HCT116 (cell line): Measurements from ENCODE around the gene DYNLT4. TPM values are rescaled to one million over a fixed set of nuclear protein-coding genes. Genes with fewer than 3 reads are reported as not detected.

Source experiments
- ATAC-seq: fragments of 200-7000 bp; cut with Tn5 transposase; 2 replicates; pipeline ENCODE4 v1.9.1; 2020; ENCODE audit warnings: mild to moderate bottlenecking, moderate library complexity
- Bru-seq: library from RNA; stranded (reverse); fragments of 400-500 nt; gene quantifications from one replicate; lab custom pipeline; 2021; lab: Mats Ljungman, UMichigan
- BruChase-seq, 2 experiments: library from RNA; stranded (reverse); fragments of 400-500 nt; gene quantifications; one replicate each; lab custom pipeline; 2021; lab: Mats Ljungman, UMichigan
- BruUV-seq: library from RNA; stranded (reverse); fragments of 400-500 nt; replicated peaks from 2 replicates; lab custom pipeline; 2021; lab: Mats Ljungman, UMichigan
- CTCF ChIA-PET: fragments of 300-600 bp; sonication (Branson Sonifier 250); formaldehyde crosslinking; loops from one replicate; lab custom pipeline; 2021; ENCODE audit warnings: antibody characterized with exemption; lab: Charles Lee
- POLR2A ChIA-PET: fragments of 300-600, 350-600 bp; sonication (Branson Sonifier 250); formaldehyde crosslinking; loops from one replicate; lab custom pipeline; 2021; ENCODE audit warnings: antibody characterized with exemption; lab: Charles Lee
- RAD21 ChIA-PET, 2 experiments: fragments of 300-600 bp; sonication (Branson Sonifier 250); formaldehyde crosslinking; loops; one replicate each; lab custom pipeline; 2023; ENCODE audit warnings: low total read pairs in 2 of 2; ENCODE audit not compliant: uncharacterized antibody in 2 of 2, unreplicated experiment in 2 of 2, low non-redundant PET in 1 of 2; lab: Charles Lee
- DNase-seq: peaks from one replicate; pipeline ENCODE4 v3.0.0-alpha.2; 2010; ENCODE audit warnings: low read depth, low spot score
- H2AFZ ChIP-seq: fragments of 200-600 bp; shearing (Covaris generic), sonication (generic); 2 replicates; pipeline ENCODE4 v1.6.1; 2017; ENCODE audit warnings: low read depth, mixed run types, mixed read lengths, antibody characterized with exemption, low read length; ENCODE audit not compliant: poor library complexity, severe bottlenecking
- H3K27ac ChIP-seq: 2 replicates; pipeline ENCODE4 v1.5.1; 2012; ENCODE audit warnings: low read depth, low read length
- H3K27me3 ChIP-seq: fragments of 200-600 bp; sonication (generic); 2 replicates; pipeline ENCODE4 v1.6.1; 2016; ENCODE audit warnings: mixed run types, low read length, mixed read lengths; ENCODE audit not compliant: insufficient read depth
- H3K36me3 ChIP-seq, 2 experiments: fragments of 200-500 bp in 1 of 2; fragments of 200-600 bp in 1 of 2; sonication (Bioruptor generic) in 1 of 2; sonication (generic) in 1 of 2; 2 replicates each; pipeline versions ENCODE4 v1.5.1 to v1.6.1; 2014 to 2016; ENCODE audit warnings: low read length in 2 of 2, inconsistent platforms in 1 of 2, mixed read lengths in 1 of 2, mixed run types in 1 of 2; ENCODE audit not compliant: insufficient read depth in 2 of 2, control insufficient read depth in 1 of 2
- H3K4me1 ChIP-seq, 2 experiments: fragments of 200-600 bp in 1 of 2; sonication (generic) in 1 of 2; 2 replicates each; pipeline versions ENCODE4 v1.5.1 to v1.6.1; 2012 to 2017; ENCODE audit warnings: low read length in 2 of 2, inconsistent platforms in 1 of 2, mild to moderate bottlenecking in 1 of 2, mixed read lengths in 1 of 2, mixed run types in 1 of 2, moderate library complexity in 1 of 2; ENCODE audit not compliant: insufficient read depth in 2 of 2, control insufficient read depth in 1 of 2
- H3K4me2 ChIP-seq: fragments of 200-600 bp; sonication (generic); 2 replicates; pipeline ENCODE4 v1.6.1; 2017; ENCODE audit warnings: mixed run types, low read length, mixed read lengths
- H3K4me3 ChIP-seq, 2 experiments: fragments of 200-600 bp in 1 of 2; sonication (generic) in 1 of 2; replicated peaks in 1 of 2; 2 replicates each; pipeline ENCODE4 v1.5.1; 2011 to 2016; ENCODE audit warnings: low read length in 2 of 2, control low read depth in 1 of 2, low read depth in 1 of 2, mild to moderate bottlenecking in 1 of 2, mixed read lengths in 1 of 2, mixed run types in 1 of 2
- H3K79me2 ChIP-seq: fragments of 200-600 bp; sonication (generic); 2 replicates; pipeline ENCODE4 v1.6.1; 2017; ENCODE audit warnings: mild to moderate bottlenecking, mixed run types, low read length, moderate library complexity, mixed read lengths; ENCODE audit not compliant: insufficient read depth
- H3K9ac ChIP-seq: fragments of 200-600 bp; sonication (generic); 2 replicates; pipeline ENCODE4 v1.6.1; 2016; ENCODE audit warnings: low read length, mixed read lengths
- H3K9me2 ChIP-seq: fragments of 200-600 bp; sonication (generic), shearing (Covaris generic); 2 replicates; pipeline ENCODE4 v1.6.1; 2017; ENCODE audit warnings: mixed run types, mild to moderate bottlenecking, moderate library complexity; ENCODE audit not compliant: insufficient read depth
- H3K9me3 ChIP-seq, 2 experiments: fragments of 200-500 bp in 1 of 2; fragments of 200-600 bp in 1 of 2; sonication (Bioruptor generic) in 1 of 2; sonication (generic) in 1 of 2; 2 replicates each; pipeline ENCODE4 v1.6.1; 2014 to 2017; ENCODE audit warnings: low read length in 2 of 2, mixed read lengths in 2 of 2, inconsistent platforms in 1 of 2, low read depth in 1 of 2, mild to moderate bottlenecking in 1 of 2, mixed run types in 1 of 2, moderate library complexity in 1 of 2; ENCODE audit not compliant: control insufficient read depth in 1 of 2, insufficient read depth in 1 of 2
- H4K20me1 ChIP-seq: fragments of 200-600 bp; sonication (generic), shearing (Covaris generic); 2 replicates; pipeline ENCODE4 v1.6.1; 2017; ENCODE audit warnings: mixed run types, mild to moderate bottlenecking, moderate library complexity; ENCODE audit not compliant: insufficient read depth
- ATF3 ChIP-seq: IDR thresholded peaks from 2 replicates; pipeline ENCODE4 v1.6.1; 2012
- CBX3 ChIP-seq: IDR thresholded peaks from 2 replicates; pipeline ENCODE4 v1.6.1; 2012; ENCODE audit warnings: low read depth
- CEBPB ChIP-seq: IDR thresholded peaks from 2 replicates; pipeline ENCODE4 v1.6.1; 2012; ENCODE audit warnings: low read depth
- CTCF ChIP-seq, 3 experiments: fragments of 200-600 bp in 1 of 3; sonication (generic) in 1 of 3; IDR thresholded peaks in 2 of 3; conservative IDR thresholded peaks in 1 of 3; 2 replicates each; pipeline ENCODE4 v1.5.1; 2012 to 2017; ENCODE audit warnings: low read depth in 2 of 3, low read length in 2 of 3, antibody characterized with exemption in 1 of 3, borderline replicate concordance in 1 of 3, control low read depth in 1 of 3, mild to moderate bottlenecking in 1 of 3, mixed read lengths in 1 of 3, mixed run types in 1 of 3, moderate library complexity in 1 of 3; ENCODE audit not compliant: insufficient read depth in 1 of 3
- EGR1 ChIP-seq: IDR thresholded peaks from 2 replicates; pipeline ENCODE4 v1.6.1; 2012; ENCODE audit warnings: low read depth
- ELF1 ChIP-seq: IDR thresholded peaks from 2 replicates; pipeline ENCODE4 v1.6.1; 2012; ENCODE audit warnings: low read depth, borderline replicate concordance
- EZH2 ChIP-seq: fragments of 200-600 bp; sonication (generic); IDR thresholded peaks from 2 replicates; pipeline ENCODE4 v1.6.1; 2017; ENCODE audit warnings: antibody characterized with exemption, mixed run types
- EZH2phosphoT487 ChIP-seq: fragments of 200-600 bp; IDR thresholded peaks from 2 replicates; pipeline ENCODE4 v1.6.1; 2018; ENCODE audit warnings: antibody characterized with exemption, borderline replicate concordance
- FOSL1 ChIP-seq: IDR thresholded peaks from 2 replicates; pipeline ENCODE4 v1.6.1; 2012; ENCODE audit warnings: low read depth
- JUND ChIP-seq: IDR thresholded peaks from 2 replicates; pipeline ENCODE4 v1.6.1; 2012
- MAX ChIP-seq: IDR thresholded peaks from 2 replicates; pipeline ENCODE4 v1.6.1; 2012
- POLR2A ChIP-seq: IDR thresholded peaks from 2 replicates; pipeline ENCODE4 v1.7.0; 2011; ENCODE audit warnings: borderline replicate concordance; ENCODE audit not compliant: insufficient read depth, insufficient read length; ENCODE audit errors: extremely low read depth
- POLR2AphosphoS5 ChIP-seq: IDR thresholded peaks from 2 replicates; pipeline ENCODE4 v1.6.1; 2011; ENCODE audit warnings: mild to moderate bottlenecking, low read depth, low read length, moderate library complexity
- RAD21 ChIP-seq: IDR thresholded peaks from 2 replicates; pipeline ENCODE4 v1.6.1; 2012; ENCODE audit warnings: low read depth, mild to moderate bottlenecking
- SIN3A ChIP-seq: IDR thresholded peaks from 2 replicates; pipeline ENCODE4 v1.6.1; 2012; ENCODE audit warnings: low read depth
- SP1 ChIP-seq: IDR thresholded peaks from 2 replicates; pipeline ENCODE4 v1.6.1; 2012; ENCODE audit warnings: low read depth
- TCF7L2 ChIP-seq: IDR thresholded peaks from 2 replicates; pipeline ENCODE4 v1.7.0; 2011; ENCODE audit warnings: borderline replicate concordance, inconsistent platforms; ENCODE audit not compliant: insufficient read depth, insufficient read length; ENCODE audit errors: extremely low read depth
- YY1 ChIP-seq: IDR thresholded peaks from 2 replicates; pipeline ENCODE4 v1.6.1; 2011; ENCODE audit warnings: low read length, low read depth, moderate library complexity, mild to moderate bottlenecking; ENCODE audit not compliant: insufficient replicate concordance; ENCODE audit errors: extremely low read depth
- ZBTB33 ChIP-seq: IDR thresholded peaks from 2 replicates; pipeline ENCODE4 v1.6.1; 2011; ENCODE audit warnings: mild to moderate bottlenecking, low read length, moderate library complexity; ENCODE audit not compliant: insufficient replicate concordance; ENCODE audit errors: extremely low read depth
- ZFX ChIP-seq: fragments of 450-650 bp; IDR thresholded peaks from 2 replicates; pipeline ENCODE4 v1.6.1; 2017
- intact Hi-C: fragments of 100-400 bp; cut with micrococcal nuclease; formaldehyde crosslinking; loops from 2 replicates; pipeline ENCODE4 v1.10.0; 2022
- long read RNA-seq: library from polyadenylated mRNA; unstranded; transcript quantifications from one replicate; pipeline ENCODE4 v2.0.0, GENCODE V29; 2021; ENCODE audit not compliant: unreplicated experiment
- polyA plus RNA-seq: library from polyadenylated mRNA; unstranded; fragments of >200 nt; gene quantifications from 2 replicates; pipeline ENCODE4 v1.2.1, GENCODE V29; 2012; ENCODE audit warnings: missing spikeins
- total RNA-seq: library from RNA; stranded (reverse); gene quantifications from one replicate; pipeline ENCODE4 v1.2.1, GENCODE V29; 2021; ENCODE audit not compliant: unreplicated experiment

Gene DYNLT4
- total RNA-seq (0.96 TPM), Bru-seq, nascent RNA (percentile 48 among the genes with signal in this experiment), BruChase-seq, experiment 1, labeled RNA remaining after a 6-hour chase (percentile 23 among the genes with signal in this experiment), BruChase-seq, experiment 2, labeled RNA remaining after a 2-hour chase (percentile 18 among the genes with signal in this experiment)
- polyA plus RNA-seq, result 2.4 and 3.1 TPM in 2 replicates
- long read RNA-seq, partial matches to known transcripts, result 0 of 2 reads
- long read RNA-seq, other reads (novel, unspliced or antisense), result 1 of 2 reads

GRCh38 chr1:44806704-44807363 is at the start of gene DYNLT4:
TSS of gene DYNLT4 (minus strand) at chr1:44807351. CDS start at chr1:44806668, 683 bp downstream.
- BruUV-seq, result TSS peak; percentile 93
- H3K9me3 ChIP-seq, result no peaks in the 10 kb centered on the region
- H3K4me3 ChIP-seq, result peak within 1 kb of the TSS; percentile 30 to 32
- H3K36me3 ChIP-seq, result peaks cover 3 to 45% of the 10 kb centered on the region in 2 experiments; a peak in 3 of 4 replicates
- intact Hi-C loops, result no loop called here
- ChIA-PET RAD21 (no interaction called here), CTCF (no interaction called here), POLR2A (interaction anchor here (0.6 to 8.0 kb wide), 9 partner anchors 8 to 715 kb away, joined by 3 to 200 read pairs (median 8); partner anchors contain the start of genes BEST4, HECTD3, PRDX1 and RNU5D-1)
- H3K9me2 ChIP-seq, result no peaks in the 10 kb centered on the region
- H2AFZ ChIP-seq, result no peak within 1 kb of the TSS
- no peaks in the 10 kb centered on the region for H3K27me3 ChIP-seq
- DNase-seq (no peak), ATAC-seq (peak; percentile 7)
- peak within 1 kb of the TSS; percentile 68 for H3K4me2 ChIP-seq
- H3K27ac ChIP-seq, result peak within 1 kb of the TSS; percentile 98
- H3K9ac ChIP-seq, result peak within 1 kb of the TSS; percentile 73
- peaks cover 59 to 98% of the 10 kb centered on the region in 2 experiments for H3K4me1 ChIP-seq
- peaks cover 36% of the 10 kb centered on the region for H3K79me2 ChIP-seq
- no peaks in the 10 kb centered on the region for H4K20me1 ChIP-seq
- TF ChIP-seq ATF3, result no peak
- TF ChIP-seq ZBTB33, result no peak
- TF ChIP-seq CBX3, result no peak
- no peak for TF ChIP-seq EGR1
- TF ChIP-seq FOSL1, result no peak
- TF ChIP-seq EZH2, result no peak
- TF ChIP-seq SP1, result no peak
- no peak for TF ChIP-seq CEBPB
- TF ChIP-seq MAX, result no peak
- TF ChIP-seq SIN3A, result no peak
- no peak for TF ChIP-seq CTCF (IDR thresholded peaks at IDR 0.05 in 2 of 3, conservative IDR thresholded peaks at IDR 0.05 in 1 of 3; ENCODE audit: borderline replicate concordance in 1 of 3, insufficient read depth in 1 of 3, low read depth in 2 of 3, low read length in 2 of 3)
- no peak for TF ChIP-seq POLR2A
- TF ChIP-seq YY1, result peak; percentile 74
- no peak for TF ChIP-seq ELF1
- TF ChIP-seq TCF7L2, result no peak
- no peak for TF ChIP-seq JUND
- TF ChIP-seq POLR2AphosphoS5, result peak; percentile 70; the same call in 1 of the 2 replicates
- TF ChIP-seq ZFX, result 0 out of 2 replicates have a peak, but pooled peaks have one; percentile 16
- no peak for TF ChIP-seq RAD21
- no peak for TF ChIP-seq EZH2phosphoT487
